ENCODE data around the gene POLE. TPM values are rescaled to one million over a fixed set of nuclear protein-coding genes. Genes with fewer than 3 reads are reported as not detected.

The POLE gene
- total RNA-seq, 4 donors from 2014 or later, result 19.2 to 28.1 (median 23.9) TPM

DNA sequence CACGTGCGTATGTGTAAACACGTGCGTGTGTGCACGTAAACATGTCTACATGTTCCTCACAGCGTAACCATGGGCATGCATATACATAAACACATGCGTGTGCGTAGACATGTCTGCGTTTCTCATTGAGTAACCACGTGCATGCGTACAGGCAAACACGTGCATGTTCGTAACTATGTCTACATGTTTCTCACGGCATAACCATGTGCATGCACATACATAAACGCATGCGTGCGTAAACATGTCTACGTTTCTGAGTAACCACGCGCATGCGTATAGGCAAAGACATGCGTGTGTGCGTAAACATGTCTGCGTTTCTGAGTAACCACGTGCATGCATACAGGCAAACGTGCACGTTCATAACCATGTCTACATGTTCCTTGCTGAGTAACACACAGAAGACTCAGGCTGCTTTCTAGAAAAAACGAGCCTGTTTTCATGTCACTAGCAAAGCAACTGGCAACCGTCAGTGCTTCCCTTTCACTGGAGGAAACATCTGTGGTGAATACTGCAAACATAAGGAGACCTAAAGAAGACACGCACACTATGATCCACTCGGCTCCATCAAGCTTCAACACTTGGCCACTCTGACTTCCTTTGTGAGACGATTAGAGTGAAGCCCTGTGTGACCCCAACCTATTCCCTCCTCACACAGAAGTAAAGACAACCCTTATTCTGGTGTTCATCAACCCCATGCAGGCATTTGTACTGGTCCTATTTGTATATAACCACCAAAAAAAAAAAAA, 28.8 kb downstream of the POLE start:
- Histone ChIP-seq H3K4me1 (no peaks in the 10 kb centered on the region), H3K36me3 (peaks cover 19 to 39% of the 10 kb centered on the region in 2 donors), H3K4me3 (replicated peaks in 1 of 3) (no peak overlapping the region), H3K27ac (no peak overlapping the region), H3K9me3 (no peaks in the 10 kb centered on the region), H3K27me3 (no peaks in the 10 kb centered on the region)
- TF ChIP-seq, protein P1, sequence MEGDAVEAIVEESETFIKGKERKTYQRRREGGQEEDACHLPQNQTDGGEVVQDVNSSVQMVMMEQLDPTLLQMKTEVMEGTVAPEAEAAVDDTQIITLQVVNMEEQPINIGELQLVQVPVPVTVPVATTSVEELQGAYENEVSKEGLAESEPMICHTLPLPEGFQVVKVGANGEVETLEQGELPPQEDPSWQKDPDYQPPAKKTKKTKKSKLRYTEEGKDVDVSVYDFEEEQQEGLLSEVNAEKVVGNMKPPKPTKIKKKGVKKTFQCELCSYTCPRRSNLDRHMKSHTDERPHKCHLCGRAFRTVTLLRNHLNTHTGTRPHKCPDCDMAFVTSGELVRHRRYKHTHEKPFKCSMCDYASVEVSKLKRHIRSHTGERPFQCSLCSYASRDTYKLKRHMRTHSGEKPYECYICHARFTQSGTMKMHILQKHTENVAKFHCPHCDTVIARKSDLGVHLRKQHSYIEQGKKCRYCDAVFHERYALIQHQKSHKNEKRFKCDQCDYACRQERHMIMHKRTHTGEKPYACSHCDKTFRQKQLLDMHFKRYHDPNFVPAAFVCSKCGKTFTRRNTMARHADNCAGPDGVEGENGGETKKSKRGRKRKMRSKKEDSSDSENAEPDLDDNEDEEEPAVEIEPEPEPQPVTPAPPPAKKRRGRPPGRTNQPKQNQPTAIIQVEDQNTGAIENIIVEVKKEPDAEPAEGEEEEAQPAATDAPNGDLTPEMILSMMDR (IDR thresholded peaks at IDR 0.05), result no peak
- no peak for TF ChIP-seq POLR2A (IDR thresholded peaks at IDR 0.05)
- 93% methylated on average over 32 of the region's 32 CpGs for WGBS, 2 donors
- no peak for DNase-seq
- intact Hi-C loops (cut with DNase I), result no loop called here

DNA sequence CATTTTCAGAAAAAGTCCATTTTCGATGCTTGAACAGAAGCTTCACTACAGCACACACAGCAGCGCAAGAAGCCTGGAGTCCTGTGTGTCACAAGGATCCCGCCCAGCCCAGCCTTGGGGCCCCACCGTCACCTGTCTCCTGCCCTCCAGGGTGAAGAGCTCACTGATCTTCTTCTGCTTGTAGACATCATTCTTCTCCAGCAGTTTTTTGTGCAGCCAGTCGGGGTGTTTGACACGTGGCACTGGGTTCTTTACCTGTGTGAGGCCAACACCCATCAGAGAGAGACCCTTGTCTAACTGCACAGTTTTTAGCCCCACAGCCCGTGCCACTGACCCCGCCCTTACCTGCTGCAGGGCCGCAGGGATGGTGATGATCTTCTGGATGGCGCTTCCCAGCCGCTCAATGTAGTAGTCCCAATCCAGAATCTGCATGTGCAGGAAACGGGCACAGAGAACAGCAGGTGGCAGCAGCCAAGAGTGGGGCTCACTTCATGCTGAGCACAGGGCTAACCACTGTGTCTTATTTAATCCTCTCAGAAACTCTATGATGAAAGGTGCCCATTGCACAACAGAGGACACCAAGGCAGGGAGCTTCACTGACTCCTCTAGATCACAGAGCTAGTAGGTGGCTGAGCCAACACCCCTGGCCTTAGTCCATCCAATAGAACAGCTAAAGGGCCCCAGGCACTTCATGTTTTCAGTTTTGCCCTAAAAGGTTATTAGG, 30.0 kb downstream of the POLE start:
- no peak for DNase-seq
- 93 to 99% methylated on average over 10 to 12 of the region's 12 CpGs for WGBS, 2 donors
- Histone ChIP-seq H3K36me3 (peaks cover 19 to 35% of the 10 kb centered on the region in 2 donors), H3K27me3 (no peaks in the 10 kb centered on the region), H3K27ac (no peak overlapping the region), H3K9me3 (no peaks in the 10 kb centered on the region), H3K4me3 (replicated peaks in 1 of 3) (no peak overlapping the region), H3K4me1 (no peaks in the 10 kb centered on the region)
- TF ChIP-seq POLR2A (IDR thresholded peaks at IDR 0.05), result no peak
- TF ChIP-seq, protein P1 (IDR thresholded peaks at IDR 0.05), result no peak
- intact Hi-C loops (cut with DNase I), result no loop called here

DNA sequence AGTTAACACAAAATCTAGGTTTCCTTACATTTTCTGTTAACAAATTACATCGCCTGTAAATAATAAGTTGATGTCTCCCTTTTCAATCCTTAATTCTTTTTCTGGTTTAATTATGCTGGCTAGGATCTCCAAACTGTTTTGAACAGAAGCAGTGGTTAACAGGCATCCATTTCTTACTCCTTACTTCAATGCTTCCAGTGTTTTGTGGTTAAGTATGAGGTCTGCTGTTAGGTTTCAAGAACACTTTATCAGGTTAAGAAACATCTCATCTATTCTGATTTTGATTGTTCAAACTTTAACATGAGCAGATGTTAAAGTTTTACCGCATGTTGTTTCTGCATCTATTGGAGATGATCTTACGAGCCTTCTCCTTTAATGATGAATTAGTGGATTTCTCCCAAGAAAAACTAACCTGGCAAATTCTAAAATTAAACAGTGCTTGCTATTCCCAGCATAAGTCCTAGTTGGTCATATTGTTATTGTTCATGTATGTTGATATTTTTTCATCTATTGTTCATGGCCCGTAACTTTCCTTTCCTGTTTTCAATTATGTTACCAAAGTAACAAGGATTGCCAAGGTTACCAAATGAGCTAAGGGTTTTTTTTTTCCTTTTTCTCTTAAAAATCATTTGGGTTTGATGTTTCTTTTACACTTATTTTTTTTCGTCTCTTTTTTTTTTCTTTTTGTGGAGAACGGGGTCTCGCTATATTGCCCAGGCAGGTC, 33.4 kb downstream of the POLE start:
- no peaks in the 10 kb centered on the region for H3K9me3 ChIP-seq
- H3K27ac ChIP-seq, result no peak overlapping the region
- no peak for DNase-seq
- peaks cover 19 to 30% of the 10 kb centered on the region in 2 donors for H3K36me3 ChIP-seq
- no peak overlapping the region for H3K4me3 ChIP-seq (replicated peaks in 1 of 3)
- no peaks in the 10 kb centered on the region for H3K27me3 ChIP-seq
- 81 to 86% methylated on average over 7 of the region's 7 CpGs for WGBS, 2 donors
- intact Hi-C loops (cut with DNase I), result no loop called here
- no peaks in the 10 kb centered on the region for H3K4me1 ChIP-seq
- TF ChIP-seq, protein P1 (IDR thresholded peaks at IDR 0.05), result no peak
- no peak for TF ChIP-seq POLR2A (IDR thresholded peaks at IDR 0.05)

DNA sequence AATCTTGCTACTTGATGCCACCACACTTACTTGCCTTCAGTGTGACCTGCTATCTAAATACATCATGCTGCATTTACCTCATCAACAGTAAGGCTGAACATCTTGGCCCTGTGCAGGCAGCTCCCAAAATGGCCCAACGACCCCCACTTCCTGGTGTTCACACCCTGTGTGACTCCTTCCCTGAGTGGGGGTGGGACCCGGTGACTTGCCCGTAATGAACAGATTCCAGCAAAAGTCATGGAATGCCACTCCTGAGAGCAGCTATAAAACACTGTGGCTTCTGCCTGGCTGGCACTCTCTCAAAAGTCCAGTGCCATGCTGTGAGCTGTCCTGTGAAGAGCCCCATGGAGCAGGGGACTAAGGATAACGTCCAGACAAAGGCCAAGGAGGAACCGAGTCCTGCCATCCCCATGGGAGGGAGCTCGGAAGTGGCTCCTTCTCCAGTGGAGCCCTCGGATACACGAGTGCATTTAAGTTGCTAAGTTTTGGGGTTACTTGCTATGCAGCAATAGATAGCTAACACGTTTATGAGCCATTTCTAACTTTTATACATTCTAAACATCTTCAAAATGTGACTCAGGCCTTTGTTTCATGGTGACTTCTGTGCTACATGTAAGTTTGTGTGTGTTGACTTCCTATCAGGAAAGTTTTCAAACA, 35.6 kb downstream of the POLE start:
- 82 to 83% methylated on average over 9 of the region's 9 CpGs for WGBS, 2 donors
- Histone ChIP-seq H3K9me3 (no peaks in the 10 kb centered on the region), H3K27ac (no peak overlapping the region), H3K4me3 (replicated peaks in 1 of 3) (no peak overlapping the region), H3K36me3 (peaks cover 3 to 25% of the 10 kb centered on the region in 2 donors), H3K27me3 (no peaks in the 10 kb centered on the region), H3K4me1 (no peaks in the 10 kb centered on the region)
- DNase-seq, result no peak
- TF ChIP-seq, protein P1 (IDR thresholded peaks at IDR 0.05), result no peak
- TF ChIP-seq POLR2A (IDR thresholded peaks at IDR 0.05), result no peak
- intact Hi-C loops (cut with DNase I), result no loop called here

Data from thyroid gland (tissue), 4 donors.